Parathyroid adenoma (tissue), 2 donors: ENCODE measurements around the gene TSNAX.
"Not testable (repeated sequence)": the region's sequence is repeated elsewhere in the genome, so short reads cannot be mapped to it uniquely, and the experiment has no call there.

ENCODE experiments used
- H2AFZ ChIP-seq: fragments of 300-600 bp; sonication (generic); one replicate; pipeline ENCODE4 v1.7.0; 2017; ENCODE audit warnings: antibody characterized with exemption, mild to moderate bottlenecking
- H3K27ac ChIP-seq: fragments of 300-600 bp; sonication (generic); one replicate; pipeline ENCODE4 v1.7.0; 2017
- H3K27me3 ChIP-seq: fragments of 300-600 bp; sonication (generic); one replicate; pipeline ENCODE4 v1.7.0; 2017; ENCODE audit warnings: low read length; ENCODE audit not compliant: control insufficient read depth, insufficient read depth
- H3K36me3 ChIP-seq: fragments of 300-600 bp; sonication (generic); one replicate; pipeline ENCODE4 v1.7.0; 2017; ENCODE audit warnings: low read length; ENCODE audit not compliant: control insufficient read depth, insufficient read depth
- H3K4me1 ChIP-seq: fragments of 300-600 bp; sonication (generic); one replicate; pipeline ENCODE4 v1.7.0; 2017; ENCODE audit warnings: control low read depth
- H3K4me2 ChIP-seq: fragments of 300-600 bp; sonication (generic); one replicate; pipeline ENCODE4 v1.7.0; 2017; ENCODE audit warnings: low read length
- H3K4me3 ChIP-seq: fragments of 300-600 bp; sonication (generic); one replicate; pipeline ENCODE4 v1.7.0; 2017; ENCODE audit warnings: low read depth, low read length
- H3K79me2 ChIP-seq: fragments of 300-600 bp; sonication (generic); one replicate; pipeline ENCODE4 v1.7.0; 2017; ENCODE audit warnings: control low read depth
- H3K9ac ChIP-seq: fragments of 300-600 bp; sonication (generic); one replicate; pipeline ENCODE4 v1.7.0; 2017; ENCODE audit warnings: mild to moderate bottlenecking
- H3K9me3 ChIP-seq: fragments of 300-600 bp; sonication (generic); one replicate; pipeline ENCODE4 v1.7.0; 2017; ENCODE audit warnings: low read length; ENCODE audit not compliant: control insufficient read depth
- TF ChIP-seq, protein P1 (sequence below): fragments of 300-600 bp; sonication (generic); IDR thresholded peaks from one replicate; pipeline ENCODE4 v1.7.0; 2017; ENCODE audit warnings: antibody characterized with exemption, mild to moderate bottlenecking
- donor health status: primary hyperparathyroidism.

TSNAX gene

DNA sequence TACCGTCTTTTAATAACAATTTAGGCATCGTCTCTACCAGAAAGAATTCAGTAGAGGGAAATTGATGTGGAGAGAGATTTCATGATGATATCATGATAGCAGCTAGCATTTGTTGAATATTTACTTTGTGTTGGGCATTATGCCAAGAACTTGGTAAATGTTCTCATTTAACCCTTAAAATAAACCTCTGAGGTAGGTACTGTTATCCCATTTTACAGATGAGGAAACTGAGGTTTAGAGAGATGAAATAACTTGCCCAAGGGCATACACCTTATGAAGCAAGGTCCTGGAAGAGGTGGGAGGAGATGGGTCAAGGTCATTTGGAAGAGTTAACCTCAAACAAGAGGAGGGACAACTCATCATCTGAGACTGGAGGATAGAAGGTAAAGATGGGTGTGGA, 34.8 kb downstream of the TSNAX start:
- no peaks in the 10 kb centered on the region for H3K79me2 ChIP-seq
- no peak overlapping the region for H3K4me3 ChIP-seq
- H3K4me2 ChIP-seq = no peak overlapping the region
- H3K4me1 ChIP-seq = no peaks in the 10 kb centered on the region
- no peaks in the 10 kb centered on the region for H3K27me3 ChIP-seq
- no peak overlapping the region for H2AFZ ChIP-seq
- H3K27ac ChIP-seq = no peak overlapping the region
- no peaks in the 10 kb centered on the region for H3K9me3 ChIP-seq
- no peak overlapping the region for H3K9ac ChIP-seq
- TF ChIP-seq, protein P1, sequence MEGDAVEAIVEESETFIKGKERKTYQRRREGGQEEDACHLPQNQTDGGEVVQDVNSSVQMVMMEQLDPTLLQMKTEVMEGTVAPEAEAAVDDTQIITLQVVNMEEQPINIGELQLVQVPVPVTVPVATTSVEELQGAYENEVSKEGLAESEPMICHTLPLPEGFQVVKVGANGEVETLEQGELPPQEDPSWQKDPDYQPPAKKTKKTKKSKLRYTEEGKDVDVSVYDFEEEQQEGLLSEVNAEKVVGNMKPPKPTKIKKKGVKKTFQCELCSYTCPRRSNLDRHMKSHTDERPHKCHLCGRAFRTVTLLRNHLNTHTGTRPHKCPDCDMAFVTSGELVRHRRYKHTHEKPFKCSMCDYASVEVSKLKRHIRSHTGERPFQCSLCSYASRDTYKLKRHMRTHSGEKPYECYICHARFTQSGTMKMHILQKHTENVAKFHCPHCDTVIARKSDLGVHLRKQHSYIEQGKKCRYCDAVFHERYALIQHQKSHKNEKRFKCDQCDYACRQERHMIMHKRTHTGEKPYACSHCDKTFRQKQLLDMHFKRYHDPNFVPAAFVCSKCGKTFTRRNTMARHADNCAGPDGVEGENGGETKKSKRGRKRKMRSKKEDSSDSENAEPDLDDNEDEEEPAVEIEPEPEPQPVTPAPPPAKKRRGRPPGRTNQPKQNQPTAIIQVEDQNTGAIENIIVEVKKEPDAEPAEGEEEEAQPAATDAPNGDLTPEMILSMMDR = no peak
- no peaks in the 10 kb centered on the region for H3K36me3 ChIP-seq

DNA sequence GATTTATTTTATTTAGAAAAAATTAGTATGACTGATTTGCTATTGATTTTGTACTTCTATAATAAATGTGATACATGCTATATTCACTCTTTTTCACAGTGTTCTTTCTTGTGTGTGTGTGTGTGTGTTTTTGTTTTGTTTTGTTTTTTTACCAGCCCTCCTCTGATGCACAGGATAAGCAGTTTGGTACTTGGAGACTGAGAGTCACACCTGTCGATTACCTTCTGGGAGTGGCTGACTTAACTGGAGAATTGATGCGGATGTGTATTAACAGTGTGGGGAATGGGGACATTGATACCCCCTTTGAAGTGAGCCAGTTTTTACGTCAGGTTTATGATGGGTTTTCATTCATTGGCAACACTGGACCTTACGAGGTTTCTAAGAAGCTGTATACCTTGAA, 35.9 kb downstream of the TSNAX start:
- H3K4me1 ChIP-seq = no peaks in the 10 kb centered on the region
- H3K4me3 ChIP-seq = no peak overlapping the region
- no peak overlapping the region for H2AFZ ChIP-seq
- TF ChIP-seq, protein P1 = no peak
- no peak overlapping the region for H3K27ac ChIP-seq
- H3K9me3 ChIP-seq = no peaks in the 10 kb centered on the region
- H3K36me3 ChIP-seq = no peaks in the 10 kb centered on the region
- no peaks in the 10 kb centered on the region for H3K27me3 ChIP-seq
- H3K9ac ChIP-seq = no peak overlapping the region
- no peaks in the 10 kb centered on the region for H3K79me2 ChIP-seq
- H3K4me2 ChIP-seq = no peak overlapping the region

DNA sequence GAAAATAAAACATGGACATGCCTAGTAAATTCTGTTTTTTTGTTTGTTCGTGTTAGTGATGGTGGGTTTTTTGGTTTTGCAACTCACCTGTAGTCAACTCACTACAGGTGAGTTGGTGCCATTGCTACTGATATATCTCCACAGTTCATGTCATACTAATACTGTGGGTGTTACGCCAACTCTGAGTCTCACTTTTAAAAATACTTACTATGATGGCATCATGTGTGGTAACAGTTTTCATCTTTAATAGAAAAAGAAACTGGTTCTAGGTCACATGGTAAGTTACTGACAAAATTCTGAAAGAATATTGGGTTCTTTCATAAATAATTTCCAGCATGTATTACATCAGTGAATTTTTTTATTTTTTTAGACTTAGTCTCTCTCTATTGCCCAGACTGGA, 38.0 kb downstream of the TSNAX start:
- Histone ChIP-seq H3K36me3 (no peaks in the 10 kb centered on the region), H3K4me2 (no peak overlapping the region), H2AFZ (no peak overlapping the region), H3K4me1 (no peaks in the 10 kb centered on the region), H3K4me3 (no peak overlapping the region), H3K9ac (no peak overlapping the region), H3K27ac (no peak overlapping the region), H3K9me3 (no peaks in the 10 kb centered on the region), H3K79me2 (no peaks in the 10 kb centered on the region), H3K27me3 (no peaks in the 10 kb centered on the region)
- TF ChIP-seq, protein P1 = no peak

DNA sequence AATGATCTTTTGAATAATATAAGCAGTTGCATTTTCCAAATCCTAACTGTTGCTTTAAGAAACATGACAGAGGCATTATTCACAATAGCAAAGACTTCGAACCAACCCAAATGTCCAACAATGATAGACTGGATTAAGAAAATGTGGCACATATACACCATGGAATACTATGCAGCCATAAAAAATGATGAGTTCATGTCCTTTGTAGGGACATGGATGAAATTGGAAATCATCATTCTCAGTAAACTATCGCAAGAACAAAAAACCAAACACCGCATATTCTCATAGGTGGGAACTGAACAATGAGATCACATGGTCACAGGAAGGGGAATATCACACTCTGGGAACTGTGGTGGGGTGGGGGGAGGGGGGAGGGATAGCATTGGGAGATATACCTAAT, 41.8 kb downstream of the TSNAX start:
- H3K4me1 ChIP-seq = not testable (repeated sequence)

DNA sequence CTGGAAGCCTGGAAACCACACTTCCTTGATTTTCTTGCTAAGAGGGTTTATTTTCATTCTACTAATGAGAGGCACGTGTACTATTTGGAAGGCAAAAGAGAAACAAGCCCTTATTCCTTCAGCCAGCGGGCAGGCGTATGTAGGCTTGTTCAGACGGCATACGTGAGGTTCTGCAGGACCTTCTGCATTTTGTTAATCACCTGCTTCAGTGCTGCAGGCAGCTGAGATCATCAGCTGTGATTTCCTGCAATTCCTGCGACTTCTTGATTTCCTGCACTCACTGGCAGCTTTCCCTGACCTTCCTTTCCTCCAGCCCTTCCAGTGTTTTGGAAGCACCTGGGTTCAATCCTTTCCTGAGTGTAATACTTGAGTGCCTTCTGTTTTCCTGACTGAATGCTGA, 43.4 kb downstream of the TSNAX start:
- H3K9ac ChIP-seq = no peak overlapping the region
- H2AFZ ChIP-seq = no peak overlapping the region
- H3K36me3 ChIP-seq = no peaks in the 10 kb centered on the region
- TF ChIP-seq, protein P1 = no peak
- no peaks in the 10 kb centered on the region for H3K4me1 ChIP-seq
- H3K9me3 ChIP-seq = no peaks in the 10 kb centered on the region
- H3K4me2 ChIP-seq = no peak overlapping the region
- no peak overlapping the region for H3K4me3 ChIP-seq
- no peak overlapping the region for H3K27ac ChIP-seq
- no peaks in the 10 kb centered on the region for H3K79me2 ChIP-seq
- H3K27me3 ChIP-seq = no peaks in the 10 kb centered on the region

More for the DNA sequence above, 41.8 kb downstream of the TSNAX start:
- H3K27ac ChIP-seq, H3K9me3 ChIP-seq, H3K27me3 ChIP-seq, H3K4me3 ChIP-seq, H3K36me3 ChIP-seq, H3K79me2 ChIP-seq, H3K9ac ChIP-seq, H2AFZ ChIP-seq, H3K4me2 ChIP-seq: not testable (repeated sequence)
